Spleen (tissue), 11 donors: ENCODE measurements around the gene IMMP2L. TPM values are rescaled to one million over a fixed set of nuclear protein-coding genes. Genes with fewer than 3 reads are reported as not detected.

ENCODE experiments used
- DNase-seq: peaks from one replicate; pipeline ENCODE4 v3.0.0-alpha.2; 2020
- H3K27ac ChIP-seq, 8 donors: fragments of 200-600 bp; sonication (generic) in 7 of 8; 1 replicate in 4 of 8; 2 replicates in 4 of 8; pipeline versions ENCODE4 v1.5.0 to v1.8.0; 2016 to 2021; ENCODE audit warnings: inconsistent platforms in 4 of 8, mild to moderate bottlenecking in 4 of 8, moderate library complexity in 1 of 8
- H3K27me3 ChIP-seq, 7 donors: fragments of 200-600 bp; sonication (generic) in 6 of 7; replicated peaks in 1 of 7; 1 replicate in 4 of 7; 2 replicates in 3 of 7; pipeline versions ENCODE4 v1.5.0 to v1.8.0; 2016 to 2021; ENCODE audit warnings: inconsistent platforms in 3 of 7, mild to moderate bottlenecking in 1 of 7
- H3K36me3 ChIP-seq, 6 donors: fragments of 200-600 bp; sonication (generic) in 5 of 6; 1 replicate in 4 of 6; 2 replicates in 2 of 6; pipeline versions ENCODE4 v1.5.0 to v1.8.0; 2016 to 2021; ENCODE audit warnings: inconsistent platforms in 2 of 6
- H3K4me1 ChIP-seq, 6 donors: fragments of 200-600 bp; sonication (generic) in 5 of 6; 1 replicate in 3 of 6; 2 replicates in 3 of 6; pipeline versions ENCODE4 v1.5.0 to v1.8.0; 2016 to 2021; ENCODE audit warnings: inconsistent platforms in 3 of 6
- H3K4me3 ChIP-seq, 8 donors: fragments of 200-600 bp; sonication (generic) in 7 of 8; 1 replicate in 4 of 8; 2 replicates in 4 of 8; pipeline versions ENCODE4 v1.5.0 to v1.8.0; 2016 to 2021; ENCODE audit warnings: inconsistent platforms in 4 of 8, mild to moderate bottlenecking in 4 of 8, moderate library complexity in 2 of 8
- H3K9me3 ChIP-seq, 8 donors: fragments of 200-600 bp; sonication (generic) in 7 of 8; 1 replicate in 4 of 8; 2 replicates in 4 of 8; pipeline versions ENCODE4 v1.5.0 to v1.8.0; 2016 to 2021; ENCODE audit warnings: inconsistent platforms in 4 of 8
- CTCF ChIP-seq, 11 experiments: fragments of 200-600 bp in 7 of 11; fragments of 450-650 bp in 4 of 11; sonication (generic) in 4 of 11; IDR thresholded peaks in 8 of 11; conservative IDR thresholded peaks in 3 of 11; 1 replicate in 7 of 11; 2 replicates in 4 of 11; pipeline versions ENCODE4 v1.4.0 to v1.8.0; 2016 to 2021; ENCODE audit warnings: antibody characterized with exemption in 11 of 11, inconsistent platforms in 4 of 11, mild to moderate bottlenecking in 1 of 11
- POLR2A ChIP-seq, 3 donors: fragments of 450-650 bp; IDR thresholded peaks; one replicate each; pipeline ENCODE4 v1.5.1; 2017; ENCODE audit warnings: antibody characterized with exemption in 3 of 3, mild to moderate bottlenecking in 1 of 3
- POLR2AphosphoS5 ChIP-seq, 3 donors: sonication (generic); formaldehyde crosslinking; IDR thresholded peaks; one replicate each; pipeline ENCODE4 v1.5.1; 2017; ENCODE audit warnings: antibody characterized with exemption in 3 of 3
- WGBS, 5 donors: extraction: QIAGEN DNeasy Blood & Tissue Kit in 3 of 5; methylation state at CpG; one replicate each; pipeline versions ENCODE4 v1.1.5 to v1.1.7; 2013 to 2018; 5-methylcytosine and 5-hydroxymethylcytosine counted together
- intact Hi-C: fragments of 100-400 bp; cut with DNase I; formaldehyde crosslinking; loops from one replicate; pipeline ENCODE4 v1.15.0; 2023; ENCODE audit warnings: low total_unique reads
- polyA plus RNA-seq, 3 donors: library from polyadenylated mRNA; stranded (reverse); fragments of 200-250 nt; gene quantifications; one replicate each; pipeline ENCODE4 v1.2.1, GENCODE V29; 2013
- total RNA-seq, 7 donors: library from RNA; depleted of rRNA in 3 of 7; stranded (reverse); fragments of >200 nt in 3 of 7; fragmentation: NEBNext Ultra II Directional in 4 of 7; extraction: Animal tissue kit (Norgen Biotek cat#: 25700) in 4 of 7; gene quantifications; one replicate each; pipeline versions ENCODE4 v1.1.0 to v1.2.1, GENCODE V29; 2016 to 2021
- donor health status: healthy with polysubstance abuse.
- donor health status: DM: no; HTN: no; CAD: no; lungs with moderate emphysema.
- donor health status: DM: no; HTN: no; CAD: no.
- donor health status: Bipolar disorder and iron deficiency.
- donor health status: healthy.
- donor health status: DM: no; HTN: no; CAD: no.
- donor health status: DM: yes; HTN: yes; CAD: no.

IMMP2L gene
- total and polyA plus RNA-seq, 10 donors = 6.5 to 32.7 (median 9.8) TPM

GRCh38 chr7:111485701-111486380 is 76.5 kb downstream of the IMMP2L start:
- 82 to 85% (median 84%) methylated on average over 4 of the region's 4 CpGs for WGBS, 5 donors
- no peak for TF ChIP-seq POLR2A (IDR thresholded peaks at IDR 0.05)
- TF ChIP-seq POLR2AphosphoS5 (IDR thresholded peaks at IDR 0.05) = no peak
- TF ChIP-seq CTCF (IDR thresholded peaks at IDR 0.05 in 8 of 11, conservative IDR thresholded peaks at IDR 0.05 in 3 of 11) = no peak
- intact Hi-C loops = loop anchor here (5.0 kb wide), 1 partner anchor 394 kb away; the partner anchor contains the start of gene LRRN3

GRCh38 chr7:111483078-111483477 is 79.2 kb downstream of the IMMP2L start:
- intact Hi-C loops = no loop called here

More at GRCh38 chr7:111485701-111486380, 76.5 kb downstream of the IMMP2L start:
- H3K9me3 ChIP-seq = no peaks in the 10 kb centered on the region
- H3K4me1 ChIP-seq = no peaks in the 10 kb centered on the region
- H3K27ac ChIP-seq = no peak overlapping the region
- no peak overlapping the region for H3K4me3 ChIP-seq
- no peaks in the 10 kb centered on the region for H3K36me3 ChIP-seq
- no peak for DNase-seq
- H3K27me3 ChIP-seq = no peaks in the 10 kb centered on the region

GRCh38 chr7:111477462-111478225 is 84.6 kb downstream of the IMMP2L start:
- no peak for DNase-seq
- H3K27ac ChIP-seq = no peak overlapping the region
- no peaks in the 10 kb centered on the region for H3K4me1 ChIP-seq
- 87 to 98% (median 94%) methylated on average over 4 of the region's 4 CpGs for WGBS, 5 donors
- H3K4me3 ChIP-seq = no peak overlapping the region
- intact Hi-C loops = no loop called here
- peaks cover 0 to 9% (median 0%) of the 10 kb centered on the region in 8 donors for H3K9me3 ChIP-seq
- no peaks in the 10 kb centered on the region for H3K27me3 ChIP-seq
- TF ChIP-seq CTCF (IDR thresholded peaks at IDR 0.05 in 8 of 11, conservative IDR thresholded peaks at IDR 0.05 in 3 of 11) (no peak), POLR2AphosphoS5 (IDR thresholded peaks at IDR 0.05) (no peak), POLR2A (IDR thresholded peaks at IDR 0.05) (no peak)
- H3K36me3 ChIP-seq = no peaks in the 10 kb centered on the region

More at GRCh38 chr7:111483078-111483477, 79.2 kb downstream of the IMMP2L start:
- H3K9me3 ChIP-seq = peaks cover 0 to 5% (median 0%) of the 10 kb centered on the region in 8 donors
- no peak for TF ChIP-seq CTCF (IDR thresholded peaks at IDR 0.05 in 8 of 11, conservative IDR thresholded peaks at IDR 0.05 in 3 of 11)
- no peak for TF ChIP-seq POLR2A (IDR thresholded peaks at IDR 0.05)
- no peak for TF ChIP-seq POLR2AphosphoS5 (IDR thresholded peaks at IDR 0.05)
- no peaks in the 10 kb centered on the region for H3K27me3 ChIP-seq
- no peak for DNase-seq
- H3K4me1 ChIP-seq = no peaks in the 10 kb centered on the region
- H3K36me3 ChIP-seq = no peaks in the 10 kb centered on the region
- H3K4me3 ChIP-seq = no peak overlapping the region
- no peak overlapping the region for H3K27ac ChIP-seq
- WGBS, 5 donors = 70 to 97% (median 94%) methylated on average over 2 of the region's 2 CpGs
